ENCODE results near the gene LIG3. TPM values are rescaled to one million over a fixed set of nuclear protein-coding genes. Genes with fewer than 3 reads are reported as not detected.

Gene LIG3
- total RNA-seq, 6 experiments from 2014 or later = 22.6 to 34.4 (median 31.9) TPM

DNA sequence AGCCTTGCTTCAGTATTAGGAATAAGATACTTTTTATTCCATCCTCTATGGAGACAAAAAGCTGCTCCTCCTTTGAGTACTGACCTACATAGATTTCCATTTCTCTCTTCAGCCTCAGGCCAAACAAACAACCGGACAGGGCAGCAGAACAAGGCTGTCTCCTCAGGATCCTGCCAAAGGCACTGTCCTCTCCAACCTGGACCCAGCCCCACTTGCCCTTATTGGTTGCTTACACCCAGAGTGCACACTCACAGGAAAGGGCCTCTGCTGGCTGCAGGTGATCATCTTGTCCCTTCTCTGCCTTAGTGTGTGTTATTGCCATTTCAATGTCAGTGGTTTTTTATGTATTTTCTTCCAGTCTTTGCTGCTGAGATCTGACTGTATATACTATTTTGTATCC lies 26.6 kb downstream of the LIG3 start:
- Mint-ChIP-seq H3K4me3 (no peak overlapping the region), H3K36me3 (ENCODE audit: low read depth) (peaks cover 19% of the 10 kb centered on the region), H3K9me3 (no peaks in the 10 kb centered on the region), H3K27me3 (ENCODE audit: insufficient read depth) (no peaks in the 10 kb centered on the region), H3K27ac (no peak overlapping the region), H3K4me1 (ENCODE audit: low read depth) (no peaks in the 10 kb centered on the region)
- TF ChIP-seq, protein P1, sequence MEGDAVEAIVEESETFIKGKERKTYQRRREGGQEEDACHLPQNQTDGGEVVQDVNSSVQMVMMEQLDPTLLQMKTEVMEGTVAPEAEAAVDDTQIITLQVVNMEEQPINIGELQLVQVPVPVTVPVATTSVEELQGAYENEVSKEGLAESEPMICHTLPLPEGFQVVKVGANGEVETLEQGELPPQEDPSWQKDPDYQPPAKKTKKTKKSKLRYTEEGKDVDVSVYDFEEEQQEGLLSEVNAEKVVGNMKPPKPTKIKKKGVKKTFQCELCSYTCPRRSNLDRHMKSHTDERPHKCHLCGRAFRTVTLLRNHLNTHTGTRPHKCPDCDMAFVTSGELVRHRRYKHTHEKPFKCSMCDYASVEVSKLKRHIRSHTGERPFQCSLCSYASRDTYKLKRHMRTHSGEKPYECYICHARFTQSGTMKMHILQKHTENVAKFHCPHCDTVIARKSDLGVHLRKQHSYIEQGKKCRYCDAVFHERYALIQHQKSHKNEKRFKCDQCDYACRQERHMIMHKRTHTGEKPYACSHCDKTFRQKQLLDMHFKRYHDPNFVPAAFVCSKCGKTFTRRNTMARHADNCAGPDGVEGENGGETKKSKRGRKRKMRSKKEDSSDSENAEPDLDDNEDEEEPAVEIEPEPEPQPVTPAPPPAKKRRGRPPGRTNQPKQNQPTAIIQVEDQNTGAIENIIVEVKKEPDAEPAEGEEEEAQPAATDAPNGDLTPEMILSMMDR (IDR thresholded peaks at IDR 0.05) = no peak
- no peak for DNase-seq

DNA sequence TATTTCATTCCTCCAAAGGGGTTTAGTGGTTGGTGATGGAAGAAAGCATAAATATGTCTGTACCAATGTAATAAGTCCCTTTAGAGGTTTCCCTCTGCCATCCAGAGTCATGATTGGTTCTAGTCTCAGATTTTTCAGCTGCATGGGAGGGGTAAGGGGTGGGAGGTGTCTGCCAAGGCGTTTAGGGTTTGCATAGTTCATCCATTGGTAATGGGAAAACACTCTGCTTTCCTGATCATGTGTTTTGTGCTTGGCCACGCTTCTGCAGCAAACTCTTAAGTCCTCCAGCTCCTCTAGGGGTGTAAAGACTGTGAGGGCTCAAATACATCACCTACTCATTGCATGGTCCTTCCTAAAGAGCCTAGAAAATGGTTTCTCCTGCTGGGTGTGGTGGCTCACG lies 29.8 kb downstream of the LIG3 start:
- no peak for DNase-seq
- Mint-ChIP-seq H3K27ac (no peak overlapping the region), H3K4me3 (no peak overlapping the region), H3K36me3 (ENCODE audit: low read depth) (peaks cover 19% of the 10 kb centered on the region), H3K9me3 (no peaks in the 10 kb centered on the region), H3K4me1 (ENCODE audit: low read depth) (no peaks in the 10 kb centered on the region), H3K27me3 (ENCODE audit: insufficient read depth) (no peaks in the 10 kb centered on the region)
- TF ChIP-seq, protein P1 (IDR thresholded peaks at IDR 0.05) = no peak

DNA sequence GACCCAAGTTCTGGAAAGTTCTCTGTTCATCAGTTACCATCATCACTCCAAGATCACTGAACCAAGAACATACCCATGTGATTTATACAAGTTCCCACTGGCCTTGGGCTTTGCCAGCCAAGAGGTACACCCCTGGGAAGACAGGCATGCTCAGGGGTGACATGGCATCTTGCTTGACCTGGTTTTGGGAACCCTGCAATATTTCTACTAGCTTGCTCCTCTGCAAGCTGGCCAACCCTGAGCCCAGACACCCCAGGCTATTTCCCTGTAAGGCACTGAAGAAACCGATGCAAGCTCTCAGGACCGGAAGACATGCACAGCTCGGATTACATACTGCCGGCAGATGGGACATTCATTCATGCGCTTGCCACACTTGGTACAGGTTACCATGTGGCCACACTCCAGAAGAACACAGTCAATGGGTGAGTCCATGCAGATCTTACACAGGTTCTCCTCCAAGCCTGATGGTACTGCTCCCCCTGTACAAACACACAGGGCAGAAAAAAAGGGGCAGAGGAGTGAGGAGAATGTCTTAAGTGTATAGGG lies 31.4 kb downstream of the LIG3 start:
- no peak for DNase-seq
- peaks cover 19% of the 10 kb centered on the region for H3K36me3 Mint-ChIP-seq (ENCODE audit: low read depth)

DNA sequence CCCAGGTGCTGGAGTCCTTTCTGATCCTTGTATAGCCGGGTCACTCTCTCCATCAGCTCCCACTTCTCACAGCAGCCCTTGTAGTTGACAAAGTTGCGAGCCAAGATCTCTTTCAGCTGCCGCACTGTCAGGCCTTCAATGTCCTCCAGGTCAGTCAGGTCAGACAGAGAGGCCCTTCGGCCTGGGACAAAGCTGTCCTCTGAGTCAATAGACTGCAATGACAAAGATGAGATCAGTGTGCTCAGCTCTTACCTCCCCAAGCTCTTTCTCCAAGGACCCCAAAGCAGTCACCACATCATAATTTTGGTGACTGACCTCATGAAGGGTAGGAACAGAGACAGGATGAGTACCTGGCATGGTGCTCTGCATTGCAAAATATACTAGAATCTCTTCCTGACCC lies 36.1 kb downstream of the LIG3 start:
- Mint-ChIP-seq H3K4me3 (no peak overlapping the region), H3K27ac (no peak overlapping the region), H3K27me3 (ENCODE audit: insufficient read depth) (no peaks in the 10 kb centered on the region; the same call in none of the 2 replicates), H3K36me3 (ENCODE audit: low read depth) (peaks cover 18% of the 10 kb centered on the region; the same call in 1 of the 2 replicates), H3K9me3 (no peaks in the 10 kb centered on the region), H3K4me1 (ENCODE audit: low read depth) (peaks cover 4% of the 10 kb centered on the region)
- no peak for DNase-seq
- TF ChIP-seq, protein P1 (IDR thresholded peaks at IDR 0.05) = no peak

More for the DNA sequence above, 31.4 kb downstream of the LIG3 start:
- no peak overlapping the region for H3K27ac Mint-ChIP-seq
- H3K4me3 Mint-ChIP-seq = no peak overlapping the region
- no peaks in the 10 kb centered on the region for H3K9me3 Mint-ChIP-seq
- TF ChIP-seq, protein P1 (IDR thresholded peaks at IDR 0.05) = no peak
- no peaks in the 10 kb centered on the region; the same call in 1 of the 2 replicates for H3K27me3 Mint-ChIP-seq (ENCODE audit: insufficient read depth)
- no peaks in the 10 kb centered on the region for H3K4me1 Mint-ChIP-seq (ENCODE audit: low read depth)

DNA sequence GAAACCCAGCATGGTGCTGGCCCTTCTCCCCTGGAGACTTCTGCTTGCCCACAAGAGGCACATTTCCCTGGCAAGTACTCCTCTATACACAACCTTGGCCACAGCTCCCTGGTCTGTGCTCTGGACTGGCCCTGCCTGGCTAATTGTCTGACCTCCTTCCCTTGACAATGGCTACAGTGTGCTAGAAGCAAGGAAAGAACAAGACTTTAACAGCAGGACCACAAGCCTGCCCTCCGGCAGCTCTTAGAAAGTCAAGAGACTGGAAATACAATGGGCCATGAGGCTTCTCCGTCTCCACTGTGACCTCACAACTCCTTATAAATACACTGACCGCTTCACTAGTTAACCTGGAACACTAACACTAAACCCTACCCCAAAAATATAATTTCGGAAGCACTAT lies 36.7 kb downstream of the LIG3 start:
- peaks cover 10% of the 10 kb centered on the region for H3K4me1 Mint-ChIP-seq (ENCODE audit: low read depth)
- no peak for DNase-seq
- no peak overlapping the region for H3K4me3 Mint-ChIP-seq
- H3K27me3 Mint-ChIP-seq (ENCODE audit: insufficient read depth) = no peaks in the 10 kb centered on the region; the same call in none of the 2 replicates
- no peaks in the 10 kb centered on the region for H3K9me3 Mint-ChIP-seq
- TF ChIP-seq, protein P1 (IDR thresholded peaks at IDR 0.05) = no peak
- no peak overlapping the region for H3K27ac Mint-ChIP-seq
- peaks cover 14% of the 10 kb centered on the region; the same call in 1 of the 2 replicates for H3K36me3 Mint-ChIP-seq (ENCODE audit: low read depth)

All from HFFc6 (cell line).